A673 (cell line): ENCODE results near the gene ATRAID. TPM values are rescaled to one million over a fixed set of nuclear protein-coding genes. Genes with fewer than 3 reads are reported as not detected.

Source experiments
- BruUV-seq: library from RNA; stranded (reverse); fragments of 400-500 nt; replicated peaks from 2 replicates; lab custom pipeline; 2021; lab: Mats Ljungman, UMichigan
- CTCF ChIA-PET: fragments of 300-600 bp; sonication (Branson Sonifier 250); formaldehyde crosslinking; loops from one replicate; lab custom pipeline; 2022; ENCODE audit warnings: antibody characterized with exemption; lab: Charles Lee
- POLR2A ChIA-PET: fragments of 300-600 bp; sonication (Branson Sonifier 250); formaldehyde crosslinking; loops from one replicate; lab custom pipeline; 2022; ENCODE audit warnings: antibody characterized with exemption; ENCODE audit not compliant: low non-redundant PET; lab: Charles Lee
- DNase-seq: peaks from one replicate; pipeline ENCODE4 v3.0.0-alpha.2; 2015; ENCODE audit warnings: low spot score
- H3K27ac ChIP-seq: fragments of 200-600 bp; sonication (generic); 2 replicates; pipeline ENCODE4 v1.5.1; 2016; ENCODE audit warnings: mixed run types, low read depth, mild to moderate bottlenecking, mixed read lengths, antibody characterized with exemption, low read length; ENCODE audit not compliant: poor library complexity, severe bottlenecking
- H3K27me3 ChIP-seq: fragments of 200-600 bp; sonication (generic); replicated peaks from 2 replicates; pipeline ENCODE4 v1.6.1; 2017; ENCODE audit warnings: mixed run types, low read depth, mild to moderate bottlenecking, mixed read lengths, antibody characterized with exemption, low read length; ENCODE audit not compliant: insufficient read depth, poor library complexity
- H3K36me3 ChIP-seq: fragments of 200-600 bp; sonication (generic); 2 replicates; pipeline ENCODE4 v1.6.1; 2016; ENCODE audit warnings: mixed run types, mild to moderate bottlenecking, mixed read lengths, antibody characterized with exemption, low read length; ENCODE audit not compliant: insufficient read depth, poor library complexity, severe bottlenecking
- H3K4me1 ChIP-seq: fragments of 200-600 bp; sonication (generic); 2 replicates; pipeline ENCODE4 v1.6.1; 2017; ENCODE audit warnings: mixed run types, mild to moderate bottlenecking, mixed read lengths, antibody characterized with exemption, low read length; ENCODE audit not compliant: insufficient read depth, poor library complexity, severe bottlenecking
- H3K4me3 ChIP-seq: fragments of 200-600 bp; sonication (generic); 2 replicates; pipeline ENCODE4 v1.5.1; 2016; ENCODE audit warnings: low read depth, mixed run types, mild to moderate bottlenecking, mixed read lengths, low read length; ENCODE audit not compliant: poor library complexity, severe bottlenecking
- H3K9me3 ChIP-seq: fragments of 200-600 bp; sonication (generic); 2 replicates; pipeline ENCODE4 v1.6.1; 2016; ENCODE audit warnings: mixed run types, low read depth, mild to moderate bottlenecking, mixed read lengths, antibody characterized with exemption, low read length; ENCODE audit not compliant: poor library complexity, severe bottlenecking
- EZH2 ChIP-seq: fragments of 200-600 bp; sonication (generic); IDR thresholded peaks from 2 replicates; pipeline ENCODE4 v1.6.1; 2017; ENCODE audit warnings: borderline replicate concordance, low read depth, mild to moderate bottlenecking, mixed read lengths, antibody characterized with exemption, low read length; ENCODE audit not compliant: poor library complexity, severe bottlenecking
- intact Hi-C: fragments of 100-400 bp; cut with micrococcal nuclease; formaldehyde crosslinking; loops from one replicate; pipeline ENCODE4 v1.10.0; 2022; ENCODE audit not compliant: unreplicated experiment
- total RNA-seq: library from RNA; stranded (reverse); gene quantifications from 2 replicates; pipeline ENCODE4 v1.2.3, GENCODE V29; 2021
- TF ChIP-seq, protein P1 (sequence below): fragments of 300-800, 200-600 bp; sonication (generic); conservative IDR thresholded peaks from 2 replicates; pipeline ENCODE4 v1.5.1; 2017; ENCODE audit warnings: low read depth, mild to moderate bottlenecking, antibody characterized with exemption, low read length, moderate library complexity, mixed read lengths

The ATRAID gene
- total RNA-seq, 1 experiment from 2014 or later: 107 TPM

DNA sequence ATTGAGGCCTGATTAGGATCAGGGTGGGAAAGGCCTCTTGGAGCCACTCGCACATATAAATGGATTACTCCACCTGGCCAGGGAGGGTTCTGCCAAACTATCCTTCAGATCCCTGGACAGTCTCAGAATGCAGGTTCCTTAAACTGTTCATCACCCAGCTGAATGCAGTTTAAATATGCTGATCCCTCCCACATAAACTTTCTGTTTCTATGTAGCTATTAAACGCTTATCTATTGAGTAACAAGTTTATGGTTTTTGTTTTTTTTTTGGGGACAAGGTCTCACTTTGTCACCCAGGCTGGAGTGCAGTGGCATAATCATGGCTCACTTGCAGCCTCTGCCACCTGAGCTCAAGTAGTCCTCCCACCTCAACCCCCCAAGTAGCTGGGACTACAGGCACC lies 7.2 kb downstream of the ATRAID start:
- no TSS peak for BruUV-seq
- H3K4me1 ChIP-seq: peaks cover 61% of the 10 kb centered on the region
- H3K4me3 ChIP-seq: peak overlapping the region; percentile 61
- peaks cover 45% of the 10 kb centered on the region for H3K36me3 ChIP-seq
- ChIA-PET CTCF (no interaction called here), POLR2A (interaction anchor here (0.6 to 0.7 kb wide), 3 partner anchors 32 to 466 kb away, joined by 3 to 4 read pairs (median 4); no protein-coding TSS in a partner anchor)
- H3K27ac ChIP-seq: peak overlapping the region; percentile 98
- no peak for DNase-seq
- no peaks in the 10 kb centered on the region for H3K9me3 ChIP-seq
- intact Hi-C loops: no loop called here
- TF ChIP-seq, protein P1, sequence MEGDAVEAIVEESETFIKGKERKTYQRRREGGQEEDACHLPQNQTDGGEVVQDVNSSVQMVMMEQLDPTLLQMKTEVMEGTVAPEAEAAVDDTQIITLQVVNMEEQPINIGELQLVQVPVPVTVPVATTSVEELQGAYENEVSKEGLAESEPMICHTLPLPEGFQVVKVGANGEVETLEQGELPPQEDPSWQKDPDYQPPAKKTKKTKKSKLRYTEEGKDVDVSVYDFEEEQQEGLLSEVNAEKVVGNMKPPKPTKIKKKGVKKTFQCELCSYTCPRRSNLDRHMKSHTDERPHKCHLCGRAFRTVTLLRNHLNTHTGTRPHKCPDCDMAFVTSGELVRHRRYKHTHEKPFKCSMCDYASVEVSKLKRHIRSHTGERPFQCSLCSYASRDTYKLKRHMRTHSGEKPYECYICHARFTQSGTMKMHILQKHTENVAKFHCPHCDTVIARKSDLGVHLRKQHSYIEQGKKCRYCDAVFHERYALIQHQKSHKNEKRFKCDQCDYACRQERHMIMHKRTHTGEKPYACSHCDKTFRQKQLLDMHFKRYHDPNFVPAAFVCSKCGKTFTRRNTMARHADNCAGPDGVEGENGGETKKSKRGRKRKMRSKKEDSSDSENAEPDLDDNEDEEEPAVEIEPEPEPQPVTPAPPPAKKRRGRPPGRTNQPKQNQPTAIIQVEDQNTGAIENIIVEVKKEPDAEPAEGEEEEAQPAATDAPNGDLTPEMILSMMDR: no peak
- TF ChIP-seq EZH2: no peak
- H3K27me3 ChIP-seq: no peaks in the 10 kb centered on the region

- peak overlapping the region; percentile 98 for H3K27ac ChIP-seq
- no peaks in the 10 kb centered on the region for H3K27me3 ChIP-seq
- ChIA-PET POLR2A (interaction anchor here (0.6 to 0.7 kb wide), 2 partner anchors 114 to 122 kb away, joined by 7 to 8 read pairs; no protein-coding TSS in a partner anchor), CTCF (interaction anchor here (0.6 to 0.7 kb wide), 3 partner anchors 10 to 52 kb away, joined by 3 to 4 read pairs (median 3); no protein-coding TSS in a partner anchor)
- intact Hi-C loops: loop anchor here (5.0 kb wide), 1 partner anchor 42 kb away; the partner anchor contains the start of gene SLC30A3
- H3K4me1 ChIP-seq: peaks cover 51% of the 10 kb centered on the region
- H3K4me3 ChIP-seq: no peak overlapping the region
- DNase-seq: peak; percentile 94
- H3K9me3 ChIP-seq: no peaks in the 10 kb centered on the region
- no TSS peak for BruUV-seq
- TF ChIP-seq, protein P1: no peak
- no peak for TF ChIP-seq EZH2
- peaks cover 54% of the 10 kb centered on the region for H3K36me3 ChIP-seq
Measured at GRCh38 chr2:27220091-27220490, 8.2 kb downstream of the ATRAID start.

- intact Hi-C loops: loop anchor here (5.0 kb wide), 1 partner anchor 41 kb away; the partner anchor contains the start of gene SLC30A3
- Histone ChIP-seq H3K4me1 (peaks cover 47% of the 10 kb centered on the region), H3K4me3 (no peak overlapping the region), H3K27me3 (no peaks in the 10 kb centered on the region), H3K36me3 (peaks cover 60% of the 10 kb centered on the region), H3K27ac (peak overlapping the region; percentile 98), H3K9me3 (no peaks in the 10 kb centered on the region)
- ChIA-PET CTCF (no interaction called here), POLR2A (interaction anchor here (0.5 to 0.7 kb wide), 2 partner anchors 105 to 356 kb away, joined by 6 to 8 read pairs; no protein-coding TSS in a partner anchor)
- no peak for TF ChIP-seq EZH2
- TF ChIP-seq, protein P1: no peak
- no TSS peak for BruUV-seq
- peak; percentile 48 for DNase-seq
Measured at GRCh38 chr2:27221166-27221565, 9.3 kb downstream of the ATRAID start.
